ENCODE measurements around the gene ZNF24. TPM values are rescaled to one million over a fixed set of nuclear protein-coding genes. Genes with fewer than 3 reads are reported as not detected.

The ZNF24 gene
- total RNA-seq, 1 donor from 2014 or later = 24.0 TPM

- no peak for DNase-seq (ENCODE audit: low read depth)
- no peak for TF ChIP-seq CTCF (conservative IDR thresholded peaks at IDR 0.05; ENCODE audit: low read depth, low read length)
- peak overlapping the region; percentile 99 for H3K4me3 ChIP-seq (ENCODE audit: low read depth, low read length)
Observed at GRCh38 chr18:35289293-35289692, 54.9 kb downstream of the ZNF24 start.

- no peak for DNase-seq (ENCODE audit: low read depth)
- no peak for TF ChIP-seq CTCF (conservative IDR thresholded peaks at IDR 0.05; ENCODE audit: low read depth, low read length)
- no peak overlapping the region for H3K4me3 ChIP-seq (ENCODE audit: low read depth, low read length)
Observed at GRCh38 chr18:35284841-35285240, 59.4 kb downstream of the ZNF24 start.

- no peak overlapping the region for H3K4me3 ChIP-seq (ENCODE audit: low read depth, low read length)
- no peak for TF ChIP-seq CTCF (conservative IDR thresholded peaks at IDR 0.05; ENCODE audit: low read depth, low read length)
- no peak for DNase-seq (ENCODE audit: low read depth)
Observed at GRCh38 chr18:35283923-35284794, 60.1 kb downstream of the ZNF24 start.

GRCh38 chr18:35282353-35282752 is 61.9 kb downstream of the ZNF24 start:
- no peak for TF ChIP-seq CTCF (conservative IDR thresholded peaks at IDR 0.05; ENCODE audit: low read depth, low read length)
- no peak overlapping the region for H3K4me3 ChIP-seq (ENCODE audit: low read depth, low read length)
- DNase-seq (ENCODE audit: low read depth) = no peak

Other genes starting within 250 kb of the ZNF24 start
- gene ZNF397, start 103.4 kb downstream of the ZNF24 start, total RNA-seq = 5.1 and 7.0 TPM in 2 replicates
- 5.1 TPM in 2 replicates for gene ZSCAN30, start 54.2 kb downstream of the ZNF24 start, total RNA-seq
- 0.29 and 0.87 TPM in 2 replicates for gene ZNF396, start 32.9 kb upstream of the ZNF24 start, total RNA-seq
- 8.3 and 19.0 TPM in 2 replicates for gene INO80C, start 153.5 kb upstream of the ZNF24 start, total RNA-seq
- gene GALNT1, start 237.3 kb upstream of the ZNF24 start, total RNA-seq = 44.6 and 49.5 TPM in 2 replicates

All from epithelial cell of proximal tubule (primary cell).